Measurements from ENCODE around the gene TMEM87B.

DNA sequence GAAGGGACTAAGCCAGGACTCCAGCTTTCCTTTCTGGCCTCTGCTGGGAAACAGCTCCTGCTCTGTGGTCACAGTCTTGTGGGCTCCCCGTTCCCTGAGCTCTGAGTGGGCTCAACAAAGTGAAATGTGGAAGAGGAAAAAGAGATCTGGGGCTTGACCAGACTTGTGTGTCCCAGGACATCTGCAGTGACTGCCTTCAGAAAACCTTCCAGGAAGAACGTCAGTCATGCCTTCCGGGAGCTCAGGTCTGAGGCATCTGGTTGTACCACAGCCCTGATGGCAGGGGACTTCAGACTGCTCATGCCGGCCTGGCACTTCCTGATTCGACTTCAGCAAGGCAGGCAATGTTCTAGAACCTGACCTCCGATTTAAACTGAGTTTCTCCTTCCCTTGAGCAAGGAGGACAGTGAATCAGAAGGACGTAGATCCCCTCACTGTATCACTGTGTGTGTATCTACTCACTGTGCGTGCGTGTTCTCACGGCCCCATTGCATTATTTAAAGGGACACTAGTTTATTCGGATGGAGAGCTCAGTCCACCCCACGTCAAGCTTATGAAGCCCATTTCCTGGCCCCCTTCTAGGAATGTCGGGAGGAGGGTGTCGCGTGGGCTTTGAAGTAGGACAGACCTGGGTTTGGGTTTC, 82.6 kb downstream of the TMEM87B start:
- TF ChIP-seq, protein P1, sequence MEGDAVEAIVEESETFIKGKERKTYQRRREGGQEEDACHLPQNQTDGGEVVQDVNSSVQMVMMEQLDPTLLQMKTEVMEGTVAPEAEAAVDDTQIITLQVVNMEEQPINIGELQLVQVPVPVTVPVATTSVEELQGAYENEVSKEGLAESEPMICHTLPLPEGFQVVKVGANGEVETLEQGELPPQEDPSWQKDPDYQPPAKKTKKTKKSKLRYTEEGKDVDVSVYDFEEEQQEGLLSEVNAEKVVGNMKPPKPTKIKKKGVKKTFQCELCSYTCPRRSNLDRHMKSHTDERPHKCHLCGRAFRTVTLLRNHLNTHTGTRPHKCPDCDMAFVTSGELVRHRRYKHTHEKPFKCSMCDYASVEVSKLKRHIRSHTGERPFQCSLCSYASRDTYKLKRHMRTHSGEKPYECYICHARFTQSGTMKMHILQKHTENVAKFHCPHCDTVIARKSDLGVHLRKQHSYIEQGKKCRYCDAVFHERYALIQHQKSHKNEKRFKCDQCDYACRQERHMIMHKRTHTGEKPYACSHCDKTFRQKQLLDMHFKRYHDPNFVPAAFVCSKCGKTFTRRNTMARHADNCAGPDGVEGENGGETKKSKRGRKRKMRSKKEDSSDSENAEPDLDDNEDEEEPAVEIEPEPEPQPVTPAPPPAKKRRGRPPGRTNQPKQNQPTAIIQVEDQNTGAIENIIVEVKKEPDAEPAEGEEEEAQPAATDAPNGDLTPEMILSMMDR (IDR thresholded peaks at IDR 0.05): no peak
- no peak for TF ChIP-seq NFE2L1 (CRISPR knock-in tag; IDR thresholded peaks at IDR 0.05)
- TF ChIP-seq ELF4 (CRISPR knock-in tag; IDR thresholded peaks at IDR 0.05; ENCODE audit: low read depth): no peak
- TF ChIP-seq NR3C1 (CRISPR knock-in tag; conservative IDR thresholded peaks at IDR 0.05; ENCODE audit: low read depth): no peak
- TF ChIP-seq, protein P2, sequence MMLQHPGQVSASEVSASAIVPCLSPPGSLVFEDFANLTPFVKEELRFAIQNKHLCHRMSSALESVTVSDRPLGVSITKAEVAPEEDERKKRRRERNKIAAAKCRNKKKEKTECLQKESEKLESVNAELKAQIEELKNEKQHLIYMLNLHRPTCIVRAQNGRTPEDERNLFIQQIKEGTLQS (CRISPR knock-in tag; conservative IDR thresholded peaks at IDR 0.05): no peak
- no peak for TF ChIP-seq ESRRA (CRISPR knock-in tag; IDR thresholded peaks at IDR 0.05; ENCODE audit: borderline replicate concordance)
- TF ChIP-seq, protein P3, sequence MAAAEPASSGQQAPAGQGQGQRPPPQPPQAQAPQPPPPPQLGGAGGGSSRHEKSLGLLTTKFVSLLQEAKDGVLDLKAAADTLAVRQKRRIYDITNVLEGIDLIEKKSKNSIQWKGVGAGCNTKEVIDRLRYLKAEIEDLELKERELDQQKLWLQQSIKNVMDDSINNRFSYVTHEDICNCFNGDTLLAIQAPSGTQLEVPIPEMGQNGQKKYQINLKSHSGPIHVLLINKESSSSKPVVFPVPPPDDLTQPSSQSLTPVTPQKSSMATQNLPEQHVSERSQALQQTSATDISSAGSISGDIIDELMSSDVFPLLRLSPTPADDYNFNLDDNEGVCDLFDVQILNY (CRISPR knock-in tag; IDR thresholded peaks at IDR 0.05): no peak
- TF ChIP-seq, protein P4, sequence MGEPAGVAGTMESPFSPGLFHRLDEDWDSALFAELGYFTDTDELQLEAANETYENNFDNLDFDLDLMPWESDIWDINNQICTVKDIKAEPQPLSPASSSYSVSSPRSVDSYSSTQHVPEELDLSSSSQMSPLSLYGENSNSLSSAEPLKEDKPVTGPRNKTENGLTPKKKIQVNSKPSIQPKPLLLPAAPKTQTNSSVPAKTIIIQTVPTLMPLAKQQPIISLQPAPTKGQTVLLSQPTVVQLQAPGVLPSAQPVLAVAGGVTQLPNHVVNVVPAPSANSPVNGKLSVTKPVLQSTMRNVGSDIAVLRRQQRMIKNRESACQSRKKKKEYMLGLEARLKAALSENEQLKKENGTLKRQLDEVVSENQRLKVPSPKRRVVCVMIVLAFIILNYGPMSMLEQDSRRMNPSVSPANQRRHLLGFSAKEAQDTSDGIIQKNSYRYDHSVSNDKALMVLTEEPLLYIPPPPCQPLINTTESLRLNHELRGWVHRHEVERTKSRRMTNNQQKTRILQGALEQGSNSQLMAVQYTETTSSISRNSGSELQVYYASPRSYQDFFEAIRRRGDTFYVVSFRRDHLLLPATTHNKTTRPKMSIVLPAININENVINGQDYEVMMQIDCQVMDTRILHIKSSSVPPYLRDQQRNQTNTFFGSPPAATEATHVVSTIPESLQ (CRISPR knock-in tag; IDR thresholded peaks at IDR 0.05): no peak
